ENCODE results near the gene TAS2R31. TPM values are rescaled to one million over a fixed set of nuclear protein-coding genes. Genes with fewer than 3 reads are reported as not detected.
"Not testable (repeated sequence)": the region's sequence is repeated elsewhere in the genome, so short reads cannot be mapped to it uniquely, and the experiment has no call there.

Gene TAS2R31
- 8.9 TPM for total RNA-seq

GRCh38 chr12:11031307-11031706, at the start of gene TAS2R31:
TSS of gene TAS2R31 (minus strand) at chr12:11031407. CDS start at chr12:11031335, 72 bp downstream.
- no peaks in the 10 kb centered on the region for H3K9me3 ChIP-seq (ENCODE audit: control insufficient read depth in 3 of 3, low read length in 3 of 3)
- H3K27me3 ChIP-seq (ENCODE audit: control insufficient read depth in 3 of 3, insufficient read depth in 3 of 3, low read length in 3 of 3): no peaks in the 10 kb centered on the region
- no peak within 1 kb of the TSS for H3K27ac ChIP-seq (ENCODE audit: low read depth, low read length)
- H3K9ac ChIP-seq (ENCODE audit: low read depth in 1 of 3, low read length in 3 of 3): no peak within 1 kb of the TSS
- H3K4me1 ChIP-seq (ENCODE audit: control insufficient read depth in 3 of 3, insufficient read depth in 3 of 3, low read length in 3 of 3): no peaks in the 10 kb centered on the region
- H3K36me3 ChIP-seq (ENCODE audit: control insufficient read depth in 3 of 3, insufficient read depth in 3 of 3, low read length in 3 of 3): peaks cover 0 to 7% (median 3%) of the 10 kb centered on the region in 3 donors
- no peak within 1 kb of the TSS for H3K4me3 ChIP-seq (ENCODE audit: low read length in 3 of 3)

- no peaks in the 10 kb centered on the region for H3K27me3 ChIP-seq (ENCODE audit: control insufficient read depth in 3 of 3, insufficient read depth in 3 of 3, low read length in 3 of 3)
- H3K27ac ChIP-seq (ENCODE audit: low read depth, low read length): no peak overlapping the region
- H3K9ac ChIP-seq (ENCODE audit: low read depth in 1 of 3, low read length in 3 of 3): no peak overlapping the region
- no peak overlapping the region for H3K4me3 ChIP-seq (ENCODE audit: low read length in 3 of 3)
- H3K4me1 ChIP-seq (ENCODE audit: control insufficient read depth in 3 of 3, insufficient read depth in 3 of 3, low read length in 3 of 3): no peaks in the 10 kb centered on the region
- no peaks in the 10 kb centered on the region for H3K36me3 ChIP-seq (ENCODE audit: control insufficient read depth in 3 of 3, insufficient read depth in 3 of 3, low read length in 3 of 3)
- H3K9me3 ChIP-seq (ENCODE audit: control insufficient read depth in 3 of 3, low read length in 3 of 3): no peaks in the 10 kb centered on the region
Observed at GRCh38 chr12:11078246-11078645, 47.0 kb upstream of the TAS2R31 start.

- Histone ChIP-seq H3K4me1 (ENCODE audit: control insufficient read depth in 3 of 3, insufficient read depth in 3 of 3, low read length in 3 of 3) (no peaks in the 10 kb centered on the region), H3K9me3 (ENCODE audit: control insufficient read depth in 3 of 3, low read length in 3 of 3) (no peaks in the 10 kb centered on the region), H3K36me3 (ENCODE audit: control insufficient read depth in 3 of 3, insufficient read depth in 3 of 3, low read length in 3 of 3) (no peaks in the 10 kb centered on the region), H3K27ac (ENCODE audit: low read depth, low read length) (no peak overlapping the region), H3K27me3 (ENCODE audit: control insufficient read depth in 3 of 3, insufficient read depth in 3 of 3, low read length in 3 of 3) (no peaks in the 10 kb centered on the region), H3K9ac (ENCODE audit: low read depth in 1 of 3, low read length in 3 of 3) (no peak overlapping the region), H3K4me3 (ENCODE audit: low read length in 3 of 3) (no peak overlapping the region)
Observed at GRCh38 chr12:11075642-11076041, 44.4 kb upstream of the TAS2R31 start.

GRCh38 chr12:11071414-11071813, 40.2 kb upstream of the TAS2R31 start:
- Histone ChIP-seq H3K4me3 (ENCODE audit: low read length in 3 of 3) (no peak overlapping the region), H3K4me1 (ENCODE audit: control insufficient read depth in 3 of 3, insufficient read depth in 3 of 3, low read length in 3 of 3) (no peaks in the 10 kb centered on the region), H3K27ac (ENCODE audit: low read depth, low read length) (no peak overlapping the region), H3K9ac (ENCODE audit: low read depth in 1 of 3, low read length in 3 of 3) (no peak overlapping the region), H3K9me3 (ENCODE audit: control insufficient read depth in 3 of 3, low read length in 3 of 3) (no peaks in the 10 kb centered on the region), H3K27me3 (ENCODE audit: control insufficient read depth in 3 of 3, insufficient read depth in 3 of 3, low read length in 3 of 3) (no peaks in the 10 kb centered on the region), H3K36me3 (ENCODE audit: control insufficient read depth in 3 of 3, insufficient read depth in 3 of 3, low read length in 3 of 3) (no peaks in the 10 kb centered on the region)

- H3K27me3 ChIP-seq (ENCODE audit: control insufficient read depth in 3 of 3, insufficient read depth in 3 of 3, low read length in 3 of 3): no peaks in the 10 kb centered on the region
- no peak overlapping the region for H3K4me3 ChIP-seq (ENCODE audit: low read length in 3 of 3)
- no peak overlapping the region for H3K27ac ChIP-seq (ENCODE audit: low read depth, low read length)
- no peaks in the 10 kb centered on the region for H3K4me1 ChIP-seq (ENCODE audit: control insufficient read depth in 3 of 3, insufficient read depth in 3 of 3, low read length in 3 of 3)
- H3K9me3 ChIP-seq (ENCODE audit: control insufficient read depth in 3 of 3, low read length in 3 of 3): no peaks in the 10 kb centered on the region
- H3K9ac ChIP-seq (ENCODE audit: low read depth in 1 of 3, low read length in 3 of 3): no peak overlapping the region
- H3K36me3 ChIP-seq (ENCODE audit: control insufficient read depth in 3 of 3, insufficient read depth in 3 of 3, low read length in 3 of 3): no peaks in the 10 kb centered on the region
Observed at GRCh38 chr12:11070999-11071398, 39.8 kb upstream of the TAS2R31 start.

- Histone ChIP-seq H3K4me1 (ENCODE audit: control insufficient read depth in 3 of 3, insufficient read depth in 3 of 3, low read length in 3 of 3) (no peaks in the 10 kb centered on the region), H3K4me3 (ENCODE audit: low read length in 3 of 3) (no peak overlapping the region), H3K36me3 (ENCODE audit: control insufficient read depth in 3 of 3, insufficient read depth in 3 of 3, low read length in 3 of 3) (no peaks in the 10 kb centered on the region), H3K9me3 (ENCODE audit: control insufficient read depth in 3 of 3, low read length in 3 of 3) (no peaks in the 10 kb centered on the region), H3K27ac (ENCODE audit: low read depth, low read length) (no peak overlapping the region), H3K27me3 (ENCODE audit: control insufficient read depth in 3 of 3, insufficient read depth in 3 of 3, low read length in 3 of 3) (no peaks in the 10 kb centered on the region), H3K9ac (ENCODE audit: low read depth in 1 of 3, low read length in 3 of 3) (no peak overlapping the region)
Observed at GRCh38 chr12:11069854-11070365, 38.7 kb upstream of the TAS2R31 start.

- Histone ChIP-seq H3K4me3 (ENCODE audit: low read length in 3 of 3) (no peak overlapping the region), H3K9ac (ENCODE audit: low read depth in 1 of 3, low read length in 3 of 3) (no peak overlapping the region), H3K27ac (ENCODE audit: low read depth, low read length) (no peak overlapping the region), H3K9me3 (ENCODE audit: control insufficient read depth in 3 of 3, low read length in 3 of 3) (no peaks in the 10 kb centered on the region), H3K27me3 (ENCODE audit: control insufficient read depth in 3 of 3, insufficient read depth in 3 of 3, low read length in 3 of 3) (no peaks in the 10 kb centered on the region), H3K4me1 (ENCODE audit: control insufficient read depth in 3 of 3, insufficient read depth in 3 of 3, low read length in 3 of 3) (no peaks in the 10 kb centered on the region), H3K36me3 (ENCODE audit: control insufficient read depth in 3 of 3, insufficient read depth in 3 of 3, low read length in 3 of 3) (no peaks in the 10 kb centered on the region)
Observed at GRCh38 chr12:11067514-11067913, 36.3 kb upstream of the TAS2R31 start.

GRCh38 chr12:11062194-11062593, 31.0 kb upstream of the TAS2R31 start, which contains the start of gene TAS2R46:
TSS of gene TAS2R46 (minus strand) at chr12:11062294. CDS start at chr12:11062294, 0 bp downstream.
- not testable (repeated sequence) for H3K4me3 ChIP-seq (ENCODE audit: low read length in 3 of 3); H3K4me1 ChIP-seq (ENCODE audit: control insufficient read depth in 3 of 3, insufficient read depth in 3 of 3, low read length in 3 of 3)

GRCh38 chr12:11059784-11060183, 28.6 kb upstream of the TAS2R31 start:
- Histone ChIP-seq H3K36me3 (ENCODE audit: control insufficient read depth in 3 of 3, insufficient read depth in 3 of 3, low read length in 3 of 3) (no peaks in the 10 kb centered on the region), H3K9me3 (ENCODE audit: control insufficient read depth in 3 of 3, low read length in 3 of 3) (no peaks in the 10 kb centered on the region), H3K4me1 (ENCODE audit: control insufficient read depth in 3 of 3, insufficient read depth in 3 of 3, low read length in 3 of 3) (no peaks in the 10 kb centered on the region), H3K27me3 (ENCODE audit: control insufficient read depth in 3 of 3, insufficient read depth in 3 of 3, low read length in 3 of 3) (no peaks in the 10 kb centered on the region), H3K27ac (ENCODE audit: low read depth, low read length) (no peak overlapping the region), H3K9ac (ENCODE audit: low read depth in 1 of 3, low read length in 3 of 3) (no peak overlapping the region), H3K4me3 (ENCODE audit: low read length in 3 of 3) (no peak overlapping the region)

More at GRCh38 chr12:11062194-11062593, 31.0 kb upstream of the TAS2R31 start, which contains the start of gene TAS2R46:
- not testable (repeated sequence) for H3K27me3 ChIP-seq (ENCODE audit: control insufficient read depth in 3 of 3, insufficient read depth in 3 of 3, low read length in 3 of 3); H3K36me3 ChIP-seq (ENCODE audit: control insufficient read depth in 3 of 3, insufficient read depth in 3 of 3, low read length in 3 of 3); H3K9me3 ChIP-seq (ENCODE audit: control insufficient read depth in 3 of 3, low read length in 3 of 3); H3K27ac ChIP-seq (ENCODE audit: low read depth, low read length); H3K9ac ChIP-seq (ENCODE audit: low read depth in 1 of 3, low read length in 3 of 3)

- Histone ChIP-seq H3K27ac (ENCODE audit: low read depth, low read length) (no peak overlapping the region), H3K9me3 (ENCODE audit: control insufficient read depth in 3 of 3, low read length in 3 of 3) (no peaks in the 10 kb centered on the region), H3K36me3 (ENCODE audit: control insufficient read depth in 3 of 3, insufficient read depth in 3 of 3, low read length in 3 of 3) (no peaks in the 10 kb centered on the region), H3K4me3 (ENCODE audit: low read length in 3 of 3) (no peak overlapping the region), H3K27me3 (ENCODE audit: control insufficient read depth in 3 of 3, insufficient read depth in 3 of 3, low read length in 3 of 3) (no peaks in the 10 kb centered on the region), H3K4me1 (ENCODE audit: control insufficient read depth in 3 of 3, insufficient read depth in 3 of 3, low read length in 3 of 3) (no peaks in the 10 kb centered on the region), H3K9ac (ENCODE audit: low read depth in 1 of 3, low read length in 3 of 3) (no peak overlapping the region)
Observed at GRCh38 chr12:11059041-11059440, 27.8 kb upstream of the TAS2R31 start.

All from skeletal muscle tissue (tissue), 4 donors.